ENCODE data around the gene PLB1. TPM values are rescaled to one million over a fixed set of nuclear protein-coding genes. Genes with fewer than 3 reads are reported as not detected.

PLB1 gene
- total and polyA plus RNA-seq, 2 experiments from 2014 or later: 19.2 to 19.7 TPM

DNA sequence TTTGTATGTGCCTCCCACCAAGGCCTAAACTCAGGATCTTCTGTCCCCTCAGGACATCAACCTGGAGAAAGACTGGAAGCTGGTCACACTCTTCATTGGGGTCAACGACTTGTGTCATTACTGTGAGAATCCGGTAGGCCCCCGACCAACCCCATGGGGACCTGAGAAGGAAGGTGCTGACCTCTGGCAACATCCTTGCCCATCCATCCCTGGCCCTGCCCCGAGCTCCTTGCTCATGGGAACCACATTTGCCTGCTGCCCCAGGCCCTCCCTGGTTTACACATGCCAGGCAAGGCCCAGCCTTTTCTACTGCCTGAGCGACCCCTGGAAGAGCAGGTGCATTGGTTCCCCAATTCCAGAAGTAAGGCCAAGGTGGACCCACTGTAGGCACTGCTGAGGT, 130.5 kb downstream of the PLB1 start:
- Histone ChIP-seq H3K4me2 (no peak overlapping the region), H3K27me3 (no peaks in the 10 kb centered on the region), H3K9me3 (ENCODE audit: low read depth) (no peaks in the 10 kb centered on the region), H3K27ac (peak overlapping the region; percentile 75), H3K4me3 (no peak overlapping the region), H3K79me2 (no peaks in the 10 kb centered on the region), H3K4me1 (ENCODE audit: insufficient read depth) (peaks cover 35% of the 10 kb centered on the region), H4K20me1 (ENCODE audit: insufficient read depth, poor library complexity, severe bottlenecking) (no peaks in the 10 kb centered on the region), H3K36me3 (replicated peaks; ENCODE audit: insufficient read depth, low read depth) (no peaks in the 10 kb centered on the region), H2AFZ (no peak overlapping the region), H3K9me2 (replicated peaks; ENCODE audit: insufficient read depth) (no peaks in the 10 kb centered on the region)
- DNase-seq (ENCODE audit: low spot score): no peak
- WGBS (ENCODE audit: low lambda C conversion rate, missing lambda C conversion rate): 96% methylated on average over 4 of the region's 5 CpGs
- TF ChIP-seq EZH2phosphoT487 (IDR thresholded peaks at IDR 0.05; ENCODE audit: low read depth, severe bottlenecking, unreplicated experiment) (no peak), EZH2 (IDR thresholded peaks at IDR 0.05; ENCODE audit: borderline replicate concordance) (no peak)
- TF ChIP-seq, protein P1, sequence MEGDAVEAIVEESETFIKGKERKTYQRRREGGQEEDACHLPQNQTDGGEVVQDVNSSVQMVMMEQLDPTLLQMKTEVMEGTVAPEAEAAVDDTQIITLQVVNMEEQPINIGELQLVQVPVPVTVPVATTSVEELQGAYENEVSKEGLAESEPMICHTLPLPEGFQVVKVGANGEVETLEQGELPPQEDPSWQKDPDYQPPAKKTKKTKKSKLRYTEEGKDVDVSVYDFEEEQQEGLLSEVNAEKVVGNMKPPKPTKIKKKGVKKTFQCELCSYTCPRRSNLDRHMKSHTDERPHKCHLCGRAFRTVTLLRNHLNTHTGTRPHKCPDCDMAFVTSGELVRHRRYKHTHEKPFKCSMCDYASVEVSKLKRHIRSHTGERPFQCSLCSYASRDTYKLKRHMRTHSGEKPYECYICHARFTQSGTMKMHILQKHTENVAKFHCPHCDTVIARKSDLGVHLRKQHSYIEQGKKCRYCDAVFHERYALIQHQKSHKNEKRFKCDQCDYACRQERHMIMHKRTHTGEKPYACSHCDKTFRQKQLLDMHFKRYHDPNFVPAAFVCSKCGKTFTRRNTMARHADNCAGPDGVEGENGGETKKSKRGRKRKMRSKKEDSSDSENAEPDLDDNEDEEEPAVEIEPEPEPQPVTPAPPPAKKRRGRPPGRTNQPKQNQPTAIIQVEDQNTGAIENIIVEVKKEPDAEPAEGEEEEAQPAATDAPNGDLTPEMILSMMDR (IDR thresholded peaks at IDR 0.05; ENCODE audit: poor library complexity): no peak

- peaks cover 31% of the 10 kb centered on the region for H3K4me1 ChIP-seq (ENCODE audit: insufficient read depth)
- no peaks in the 10 kb centered on the region for H3K79me2 ChIP-seq
- DNase-seq (ENCODE audit: low spot score): no peak
- no peak overlapping the region for H3K4me2 ChIP-seq
- H3K4me3 ChIP-seq: no peak overlapping the region
- TF ChIP-seq EZH2 (IDR thresholded peaks at IDR 0.05; ENCODE audit: borderline replicate concordance) (no peak), EZH2phosphoT487 (IDR thresholded peaks at IDR 0.05; ENCODE audit: low read depth, severe bottlenecking, unreplicated experiment) (no peak)
- TF ChIP-seq, protein P1 (IDR thresholded peaks at IDR 0.05; ENCODE audit: poor library complexity): no peak
- no peaks in the 10 kb centered on the region for H3K9me3 ChIP-seq (ENCODE audit: low read depth)
- H4K20me1 ChIP-seq (ENCODE audit: insufficient read depth, poor library complexity, severe bottlenecking): no peaks in the 10 kb centered on the region
- WGBS (ENCODE audit: low lambda C conversion rate, missing lambda C conversion rate): 78% methylated on average over 7 of the region's 7 CpGs
- H3K36me3 ChIP-seq (replicated peaks; ENCODE audit: insufficient read depth, low read depth): no peaks in the 10 kb centered on the region
- no peaks in the 10 kb centered on the region for H3K27me3 ChIP-seq
- peak overlapping the region; percentile 85 for H3K27ac ChIP-seq
- no peaks in the 10 kb centered on the region for H3K9me2 ChIP-seq (replicated peaks; ENCODE audit: insufficient read depth)
- no peak overlapping the region for H2AFZ ChIP-seq
Measured at GRCh38 chr2:28626891-28627421, 131.1 kb downstream of the PLB1 start.

GRCh38 chr2:28627722-28628480, 132.0 kb downstream of the PLB1 start:
- Histone ChIP-seq H3K27me3 (no peaks in the 10 kb centered on the region), H3K79me2 (no peaks in the 10 kb centered on the region), H2AFZ (no peak overlapping the region), H3K4me1 (ENCODE audit: insufficient read depth) (peaks cover 28% of the 10 kb centered on the region), H3K4me3 (no peak overlapping the region), H3K9me3 (ENCODE audit: low read depth) (no peaks in the 10 kb centered on the region), H3K9me2 (replicated peaks; ENCODE audit: insufficient read depth) (no peaks in the 10 kb centered on the region), H3K36me3 (replicated peaks; ENCODE audit: insufficient read depth, low read depth) (no peaks in the 10 kb centered on the region), H3K4me2 (no peak overlapping the region), H4K20me1 (ENCODE audit: insufficient read depth, poor library complexity, severe bottlenecking) (no peaks in the 10 kb centered on the region), H3K27ac (peak overlapping the region; percentile 85)
- TF ChIP-seq EZH2 (IDR thresholded peaks at IDR 0.05; ENCODE audit: borderline replicate concordance) (no peak), EZH2phosphoT487 (IDR thresholded peaks at IDR 0.05; ENCODE audit: low read depth, severe bottlenecking, unreplicated experiment) (no peak)
- TF ChIP-seq, protein P1 (IDR thresholded peaks at IDR 0.05; ENCODE audit: poor library complexity): no peak
- DNase-seq (ENCODE audit: low spot score): no peak
- WGBS (ENCODE audit: low lambda C conversion rate, missing lambda C conversion rate): 93% methylated on average over 5 of the region's 5 CpGs
